ENCODE measurements around the gene SEC22B.
"Not testable (repeated sequence)": the region's sequence is repeated elsewhere in the genome, so short reads cannot be mapped to it uniquely, and the experiment has no call there.

SEC22B gene

GRCh38 chr1:120176092-120176855 lies at the start of gene SEC22B:
TSS of gene SEC22B (minus strand) at chr1:120176520. CDS start at chr1:120176381, 139 bp downstream.
- peak; percentile 79 for DNase-seq (ENCODE audit: low spot score)

- not testable (repeated sequence) for DNase-seq (ENCODE audit: low spot score)
Observed at GRCh38 chr1:120217933-120218332, 41.6 kb upstream of the SEC22B start.

- DNase-seq (ENCODE audit: low spot score) = not testable (repeated sequence)
Observed at GRCh38 chr1:120217175-120217929, 41.0 kb upstream of the SEC22B start.

GRCh38 chr1:120213606-120214005 lies 37.3 kb upstream of the SEC22B start:
- not testable (repeated sequence) for DNase-seq (ENCODE audit: low spot score)

- not testable (repeated sequence) for DNase-seq (ENCODE audit: low spot score)
Observed at GRCh38 chr1:120210754-120211153, 34.4 kb upstream of the SEC22B start.

- DNase-seq (ENCODE audit: low spot score) = not testable (repeated sequence)
Observed at GRCh38 chr1:120196863-120197775, 20.8 kb upstream of the SEC22B start.

GRCh38 chr1:120188626-120189025 lies 12.3 kb upstream of the SEC22B start:
- DNase-seq (ENCODE audit: low spot score) = not testable (repeated sequence)

- DNase-seq (ENCODE audit: low spot score) = not testable (repeated sequence)
Observed at GRCh38 chr1:120182176-120182707, 5.9 kb upstream of the SEC22B start.

GRCh38 chr1:120179811-120180690 lies 3.7 kb upstream of the SEC22B start:
- DNase-seq (ENCODE audit: low spot score) = peak; percentile 5

GRCh38 chr1:120178799-120179756 lies 2.8 kb upstream of the SEC22B start:
- peak; percentile 39 for DNase-seq (ENCODE audit: low spot score)

GRCh38 chr1:120178058-120178457 lies 1.7 kb upstream of the SEC22B start:
- not testable (repeated sequence) for DNase-seq (ENCODE audit: low spot score)

- peak; percentile 3 for DNase-seq (ENCODE audit: low spot score)
Observed at GRCh38 chr1:120175688-120176087, 632 bp downstream of the SEC22B start.

- not testable (repeated sequence) for DNase-seq (ENCODE audit: low spot score)
Observed at GRCh38 chr1:120164761-120165160, 11.6 kb downstream of the SEC22B start.

- not testable (repeated sequence) for DNase-seq (ENCODE audit: low spot score)
Observed at GRCh38 chr1:120162015-120162414, 14.3 kb downstream of the SEC22B start.

GRCh38 chr1:120158495-120158894 lies 17.8 kb downstream of the SEC22B start:
- not testable (repeated sequence) for DNase-seq (ENCODE audit: low spot score)

GRCh38 chr1:120158086-120158485 lies 18.2 kb downstream of the SEC22B start:
- DNase-seq (ENCODE audit: low spot score) = not testable (repeated sequence)

- DNase-seq (ENCODE audit: low spot score) = not testable (repeated sequence)
Observed at GRCh38 chr1:120150138-120150822, 26.0 kb downstream of the SEC22B start.

- DNase-seq (ENCODE audit: low spot score) = not testable (repeated sequence)
Observed at GRCh38 chr1:120149420-120150059, 26.8 kb downstream of the SEC22B start.

All from AG08396 (cell line).